Breast epithelium (tissue), 3 donors: ENCODE measurements around the gene SAMD11.

Experiments
- CTCF ChIP-seq, 3 donors: fragments of 450-650 bp; IDR thresholded peaks; one replicate each; pipeline ENCODE4 v1.5.1; 2016 to 2017; ENCODE audit warnings: antibody characterized with exemption in 3 of 3, mild to moderate bottlenecking in 3 of 3, moderate library complexity in 3 of 3
- POLR2A ChIP-seq: fragments of 450-650 bp; IDR thresholded peaks from one replicate; pipeline ENCODE4 v1.6.1; 2016; ENCODE audit warnings: antibody characterized with exemption, mild to moderate bottlenecking, moderate library complexity
- POLR2AphosphoS5 ChIP-seq, 3 donors: sonication (generic); formaldehyde crosslinking; IDR thresholded peaks; one replicate each; pipeline ENCODE4 v1.6.1; 2017; ENCODE audit warnings: antibody characterized with exemption in 3 of 3

GRCh38 chr1:985126-985525 lies 61.4 kb downstream of the SAMD11 start:
- TF ChIP-seq CTCF (IDR thresholded peaks at IDR 0.05) (no peak), POLR2AphosphoS5 (IDR thresholded peaks at IDR 0.05) (no peak), POLR2A (no peak)
